Hepatocyte (in vitro differentiated cells): Measurements from ENCODE around the gene WIZ. TPM values are rescaled to one million over a fixed set of nuclear protein-coding genes. Genes with fewer than 3 reads are reported as not detected.

Source experiments
- DNase-seq: peaks from one replicate; pipeline ENCODE4 v3.0.0-alpha.2; 2016; ENCODE audit warnings: low spot score
- H2AFZ ChIP-seq: fragments of 200-600 bp; sonication (generic); 2 replicates; pipeline ENCODE4 v1.6.0; 2016; ENCODE audit warnings: antibody characterized with exemption, mild to moderate bottlenecking
- H3K27ac ChIP-seq: fragments of 200-600 bp; sonication (generic); 2 replicates; pipeline ENCODE4 v1.5.1; 2016; ENCODE audit warnings: mild to moderate bottlenecking
- H3K27me3 ChIP-seq: fragments of 200-600 bp; sonication (generic); 2 replicates; pipeline ENCODE4 v1.6.1; 2016
- H3K36me3 ChIP-seq: fragments of 200-600 bp; sonication (generic); replicated peaks from 2 replicates; pipeline ENCODE4 v1.5.1; 2016; ENCODE audit warnings: low read depth; ENCODE audit not compliant: insufficient read depth
- H3K4me1 ChIP-seq: fragments of 200-600 bp; sonication (generic); 2 replicates; pipeline ENCODE4 v1.5.1; 2016; ENCODE audit warnings: mild to moderate bottlenecking, moderate library complexity; ENCODE audit not compliant: insufficient read depth
- H3K4me2 ChIP-seq: fragments of 200-600 bp; sonication (generic); 2 replicates; pipeline ENCODE4 v1.6.0; 2016
- H3K4me3 ChIP-seq: fragments of 200-600 bp; sonication (generic); 2 replicates; pipeline ENCODE4 v1.5.1; 2016; ENCODE audit warnings: mild to moderate bottlenecking
- H3K79me2 ChIP-seq: fragments of 200-600 bp; sonication (generic); 2 replicates; pipeline ENCODE4 v1.6.0; 2017; ENCODE audit warnings: mild to moderate bottlenecking
- H3K9me2 ChIP-seq: fragments of 200-600 bp; sonication (generic); replicated peaks from 2 replicates; pipeline ENCODE4 v1.6.0; 2017; ENCODE audit warnings: mild to moderate bottlenecking; ENCODE audit not compliant: insufficient read depth
- H3K9me3 ChIP-seq: fragments of 200-600 bp; sonication (generic); 2 replicates; pipeline ENCODE4 v1.5.1; 2016; ENCODE audit warnings: low read depth, mild to moderate bottlenecking
- H4K20me1 ChIP-seq: fragments of 200-600 bp; sonication (generic); 2 replicates; pipeline ENCODE4 v1.6.0; 2016; ENCODE audit warnings: mild to moderate bottlenecking; ENCODE audit not compliant: insufficient read depth, poor library complexity, severe bottlenecking
- CTCF ChIP-seq: fragments of 200-600 bp; sonication (generic); IDR thresholded peaks from 2 replicates; pipeline ENCODE4 v1.5.1; 2016; ENCODE audit warnings: antibody characterized with exemption, mild to moderate bottlenecking; ENCODE audit not compliant: poor library complexity
- EZH2 ChIP-seq: fragments of 200-600 bp; sonication (generic); IDR thresholded peaks from 2 replicates; pipeline ENCODE4 v1.6.1; 2016; ENCODE audit warnings: antibody characterized with exemption, mild to moderate bottlenecking, borderline replicate concordance
- EZH2phosphoT487 ChIP-seq: fragments of 200-600 bp; sonication (generic); IDR thresholded peaks from one replicate; pipeline ENCODE4 v1.6.1; 2018; ENCODE audit warnings: antibody characterized with exemption, mild to moderate bottlenecking, low read depth, moderate library complexity; ENCODE audit not compliant: unreplicated experiment, severe bottlenecking
- WGBS: methylation state at CpG from one replicate; pipeline ENCODE4 v1.1.6; 2016; ENCODE audit warnings: low lambda C conversion rate; ENCODE audit errors: missing lambda C conversion rate; 5-methylcytosine and 5-hydroxymethylcytosine counted together
- polyA plus RNA-seq: library from polyadenylated mRNA; unstranded; fragments of >200 nt; fragmentation: Nextera tagmentation; extraction: Ambion mirVana; gene quantifications from 2 replicates; pipeline ENCODE4 v1.2.1, GENCODE V29; 2016
- total RNA-seq: library from RNA; depleted of rRNA; stranded (reverse); fragments of >200 nt; gene quantifications from 2 replicates; pipeline ENCODE4 v1.2.3, GENCODE V29; 2014

WIZ gene
- total and polyA plus RNA-seq, 2 experiments from 2014 or later = 18.6 to 24.5 TPM

- H3K27ac ChIP-seq = no peak overlapping the region
- no peaks in the 10 kb centered on the region for H4K20me1 ChIP-seq
- no peak overlapping the region for H3K4me3 ChIP-seq
- H3K36me3 ChIP-seq = no peaks in the 10 kb centered on the region
- H3K4me1 ChIP-seq = no peaks in the 10 kb centered on the region
- TF ChIP-seq EZH2 (no peak), EZH2phosphoT487 (no peak), CTCF (no peak)
- no peak overlapping the region for H2AFZ ChIP-seq
- H3K9me3 ChIP-seq = no peaks in the 10 kb centered on the region
- H3K9me2 ChIP-seq = no peaks in the 10 kb centered on the region
- 71% methylated on average over 12 of the region's 12 CpGs for WGBS
- H3K4me2 ChIP-seq = no peak overlapping the region
- no peak for DNase-seq
- H3K79me2 ChIP-seq = no peaks in the 10 kb centered on the region
- H3K27me3 ChIP-seq = peaks cover 32% of the 10 kb centered on the region
Measured at GRCh38 chr19:15468675-15469512, 19.1 kb upstream of the WIZ start.

- Histone ChIP-seq H3K27me3 (peaks cover 38% of the 10 kb centered on the region), H3K9me3 (no peaks in the 10 kb centered on the region), H3K4me3 (no peak overlapping the region), H2AFZ (no peak overlapping the region), H3K36me3 (no peaks in the 10 kb centered on the region), H3K79me2 (no peaks in the 10 kb centered on the region), H3K4me2 (no peak overlapping the region), H3K27ac (no peak overlapping the region), H3K9me2 (no peaks in the 10 kb centered on the region), H3K4me1 (no peaks in the 10 kb centered on the region), H4K20me1 (no peaks in the 10 kb centered on the region)
- no peak for TF ChIP-seq CTCF
- DNase-seq = no peak
- 78% methylated on average over 6 of the region's 6 CpGs for WGBS
Measured at GRCh38 chr19:15467734-15468214, 18.0 kb upstream of the WIZ start.

- Histone ChIP-seq H3K9me3 (no peaks in the 10 kb centered on the region), H3K9me2 (no peaks in the 10 kb centered on the region), H3K36me3 (no peaks in the 10 kb centered on the region), H2AFZ (no peak overlapping the region), H3K79me2 (no peaks in the 10 kb centered on the region), H3K4me1 (no peaks in the 10 kb centered on the region), H4K20me1 (no peaks in the 10 kb centered on the region), H3K27me3 (peaks cover 38% of the 10 kb centered on the region), H3K4me3 (no peak overlapping the region), H3K27ac (no peak overlapping the region), H3K4me2 (no peak overlapping the region)
- TF ChIP-seq EZH2phosphoT487 = no peak
- no peak for TF ChIP-seq EZH2
- TF ChIP-seq CTCF = no peak
- 60% methylated on average over 8 of the region's 8 CpGs for WGBS
- no peak for DNase-seq
Measured at GRCh38 chr19:15466851-15467733, 17.3 kb upstream of the WIZ start.
